Measurements from ENCODE around the gene JAM3. TPM values are rescaled to one million over a fixed set of nuclear protein-coding genes. Genes with fewer than 3 reads are reported as not detected.

Gene JAM3
- total and polyA plus RNA-seq, 2 of the 4 experiments (the other 2 are of a cell fraction) = 38.0 to 71.5 TPM

GRCh38 chr11:134125507-134125906 lies 56.6 kb downstream of the JAM3 start:
- Histone ChIP-seq H2AK9ac (replicated peaks; ENCODE audit: low read depth, low read length, poor library complexity) (no peak overlapping the region), H3K9ac (ENCODE audit: low read depth, low read length) (peak overlapping the region; percentile 43), H2BK120ac (ENCODE audit: low read depth, low read length) (peak overlapping the region; percentile 82), H3K56ac (ENCODE audit: extremely low read depth, insufficient read depth, low read length) (peak overlapping the region; percentile 66; the same call in 1 of the 2 replicates), H3K4ac (ENCODE audit: low read depth, low read length) (peak overlapping the region; percentile 86), H3K4me2 (ENCODE audit: low read depth, low read length) (peak overlapping the region; percentile 87), H4K91ac (ENCODE audit: insufficient read depth, low read depth, low read length) (peak overlapping the region; percentile 69), H4K5ac (ENCODE audit: low read depth, low read length) (peak overlapping the region; percentile 41; the same call in 1 of the 2 replicates), H2BK5ac (ENCODE audit: low read depth, low read length, poor library complexity, severe bottlenecking) (peak overlapping the region; percentile 44), H2BK15ac (ENCODE audit: low read depth, low read length) (peak overlapping the region; percentile 77; the same call in 2 of the 3 replicates), H3K27ac (ENCODE audit: insufficient read depth, low read length) (peak overlapping the region; percentile 69), H2BK20ac (ENCODE audit: low read depth, low read length) (peak overlapping the region; percentile 76), H3K18ac (ENCODE audit: low read depth, low read length) (peak overlapping the region; percentile 53), H3K27me3 (ENCODE audit: control insufficient read depth, insufficient read depth, low read length) (no peaks in the 10 kb centered on the region), H2AK5ac (ENCODE audit: low read depth, low read length) (peak overlapping the region; percentile 93), H2AFZ (replicated peaks; ENCODE audit: low read length, poor library complexity) (peak overlapping the region; percentile 25), H3K14ac (replicated peaks; ENCODE audit: low read depth, low read length) (peak overlapping the region; percentile 42; the same call in 1 of the 2 replicates), H4K20me1 (ENCODE audit: insufficient read depth, low read length) (peaks cover 8% of the 10 kb centered on the region; the same call in 1 of the 2 replicates), H3K9me1 (ENCODE audit: insufficient read depth, low read length) (peaks cover 6% of the 10 kb centered on the region), H3K79me1 (ENCODE audit: low read depth in 1 of 2, low read length in 2 of 2) (peaks cover 17 to 44% of the 10 kb centered on the region in 2 experiments), H3K4me3 (ENCODE audit: insufficient read depth, low read depth, low read length) (peak overlapping the region; percentile 3; the same call in 1 of the 2 replicates), H3K36me3 (ENCODE audit: control insufficient read depth, insufficient read depth, low read length) (no peaks in the 10 kb centered on the region), H3K23ac (ENCODE audit: low read depth, low read length) (peak overlapping the region; percentile 94), H3K9me3 (ENCODE audit: control insufficient read depth, insufficient read depth, low read length) (no peaks in the 10 kb centered on the region), H4K8ac (ENCODE audit: low read depth in 2 of 2, low read length in 2 of 2) (peak overlapping the region; percentile 52 to 66; a peak in 3 of 4 replicates), H3K4me1 (ENCODE audit: control insufficient read depth, insufficient read depth, low read length) (peaks cover 18% of the 10 kb centered on the region)
- BruUV-seq (replicated peaks) = no TSS peak
- ChIA-PET CTCF (no interaction called here), POLR2A (ENCODE audit: unreplicated experiment) (interaction anchor here (0.6 kb wide), 1 partner anchor 321 kb away, joined by 5 read pairs; no protein-coding TSS in a partner anchor)
- DNase-seq = peak; percentile 35
- in situ Hi-C loops (cut with MboI; ENCODE audit: low sequenced_read_pairs) (no loop called here), dilution Hi-C loops (cut with HindIII; ENCODE audit: low sequenced_read_pairs, unreplicated experiment) (no loop called here), intact Hi-C loops (cut with micrococcal nuclease) (no loop called here)
- no peak for ATAC-seq (ENCODE audit: low read depth)
- TF ChIP-seq NFE2L2 (IDR thresholded peaks at IDR 0.05; ENCODE audit: low read depth, low read length) = no peak
- no peak for TF ChIP-seq RCOR1 (IDR thresholded peaks at IDR 0.05; ENCODE audit: insufficient replicate concordance, low read length)
- no peak for TF ChIP-seq MAFK (IDR thresholded peaks at IDR 0.05; ENCODE audit: low read depth, low read length)
- no peak for TF ChIP-seq CHD1 (IDR thresholded peaks at IDR 0.05; ENCODE audit: low read depth, low read length)
- TF ChIP-seq POLR2A (IDR thresholded peaks at IDR 0.05; ENCODE audit: low read depth, low read length) = no peak
- TF ChIP-seq RFX5 (IDR thresholded peaks at IDR 0.05; ENCODE audit: low read depth, low read length) = no peak
- TF ChIP-seq ELK1 (IDR thresholded peaks at IDR 0.05; ENCODE audit: borderline replicate concordance, low read depth, low read length) = no peak
- TF ChIP-seq USF2 (IDR thresholded peaks at IDR 0.05; ENCODE audit: low read depth, low read length) = no peak
- no peak for TF ChIP-seq MXI1 (IDR thresholded peaks at IDR 0.05; ENCODE audit: borderline replicate concordance, low read depth, low read length)
- no peak for TF ChIP-seq BHLHE40 (IDR thresholded peaks at IDR 0.05; ENCODE audit: low read depth, low read length)
- TF ChIP-seq MAZ (IDR thresholded peaks at IDR 0.05; ENCODE audit: borderline replicate concordance, low read depth, low read length) = no peak
- 77% methylated on average over 9 of the region's 9 CpGs; no CpG with 5 or more reads in 1 of the 2 experiments for WGBS, 2 experiments (ENCODE audit: extremely low coverage in 2 of 2, insufficient read length in 1 of 2)
